Measurements from ENCODE around the gene LRRK1. TPM values are rescaled to one million over a fixed set of nuclear protein-coding genes. Genes with fewer than 3 reads are reported as not detected.

The LRRK1 gene
- total and polyA plus RNA-seq, 2 of the 13 experiments (the other 11 are each of a cell fraction or from before 2014, with no cell fraction given): 0.13 to 1.2 TPM

DNA sequence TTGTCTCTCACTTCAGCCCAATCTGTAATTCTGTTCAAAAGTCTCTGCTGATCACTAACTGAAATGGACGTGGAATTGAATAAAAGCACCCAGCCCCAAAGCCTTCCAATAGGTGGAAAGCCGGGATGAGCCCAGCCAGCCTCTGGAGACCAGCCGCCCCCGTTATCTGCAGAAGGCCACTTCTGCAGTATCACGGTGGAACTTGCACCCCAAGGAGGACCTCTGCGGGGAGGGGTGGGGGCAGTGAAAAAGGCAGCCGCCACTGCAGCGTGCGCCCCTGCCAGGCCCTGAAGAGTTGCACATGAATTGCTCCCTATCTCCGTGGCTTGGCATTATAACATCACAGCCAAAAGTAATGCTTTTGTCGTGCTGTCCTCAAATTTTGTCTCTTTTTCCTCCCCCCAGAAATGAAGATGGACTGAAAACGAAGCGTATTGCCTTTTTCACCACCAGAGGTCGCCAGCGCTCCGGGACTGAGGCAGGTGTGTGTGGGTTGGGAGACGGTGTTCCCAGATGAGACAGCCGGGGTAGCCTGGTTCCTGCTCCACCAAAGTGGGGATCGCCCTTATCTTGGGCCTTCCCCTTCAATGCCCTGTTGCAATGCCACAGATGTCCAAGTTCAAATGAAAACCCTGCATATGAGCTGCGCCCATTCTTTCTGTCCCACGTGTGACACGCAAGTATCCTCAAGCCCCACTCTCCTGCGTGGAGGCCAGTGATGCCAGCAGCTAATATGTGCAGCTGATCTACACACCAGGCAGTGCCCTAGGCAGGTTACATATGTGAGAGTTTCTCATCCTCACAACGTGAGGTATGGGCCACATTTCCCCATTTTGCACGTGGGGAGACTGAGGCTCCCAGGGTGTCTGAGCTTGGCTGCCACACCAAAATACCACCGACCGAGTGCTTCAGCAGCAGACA, 96.0 kb downstream of the LRRK1 start (continued):
- 0 out of 2 replicates have a peak, but pooled peaks have one; percentile 41 for TF ChIP-seq ZNF274 (CRISPR knock-in tag; IDR thresholded peaks at IDR 0.05)
- TF ChIP-seq, protein P1, sequence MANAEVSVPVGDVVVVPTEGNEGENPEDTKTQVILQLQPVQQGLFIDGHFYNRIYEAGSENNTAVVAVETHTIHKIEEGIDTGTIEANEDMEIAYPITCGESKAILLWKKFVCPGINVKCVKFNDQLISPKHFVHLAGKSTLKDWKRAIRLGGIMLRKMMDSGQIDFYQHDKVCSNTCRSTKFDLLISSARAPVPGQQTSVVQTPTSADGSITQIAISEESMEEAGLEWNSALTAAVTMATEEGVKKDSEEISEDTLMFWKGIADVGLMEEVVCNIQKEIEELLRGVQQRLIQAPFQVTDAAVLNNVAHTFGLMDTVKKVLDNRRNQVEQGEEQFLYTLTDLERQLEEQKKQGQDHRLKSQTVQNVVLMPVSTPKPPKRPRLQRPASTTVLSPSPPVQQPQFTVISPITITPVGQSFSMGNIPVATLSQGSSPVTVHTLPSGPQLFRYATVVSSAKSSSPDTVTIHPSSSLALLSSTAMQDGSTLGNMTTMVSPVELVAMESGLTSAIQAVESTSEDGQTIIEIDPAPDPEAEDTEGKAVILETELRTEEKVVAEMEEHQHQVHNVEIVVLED (CRISPR knock-in tag; IDR thresholded peaks at IDR 0.05; ENCODE audit: borderline replicate concordance): 0 out of 2 replicates have a peak, but pooled peaks have one; percentile 25
- no peak for TF ChIP-seq ZKSCAN5 (CRISPR knock-in tag; IDR thresholded peaks at IDR 0.05)
- peak; percentile 39 for TF ChIP-seq XRCC5 (optimal IDR thresholded peaks at IDR 0.05; ENCODE audit: low read length)
- TF ChIP-seq HHEX (CRISPR knock-in tag; IDR thresholded peaks at IDR 0.05): 0 out of 2 replicates have a peak, but pooled peaks have one; percentile 4
- TF ChIP-seq, protein P2, sequence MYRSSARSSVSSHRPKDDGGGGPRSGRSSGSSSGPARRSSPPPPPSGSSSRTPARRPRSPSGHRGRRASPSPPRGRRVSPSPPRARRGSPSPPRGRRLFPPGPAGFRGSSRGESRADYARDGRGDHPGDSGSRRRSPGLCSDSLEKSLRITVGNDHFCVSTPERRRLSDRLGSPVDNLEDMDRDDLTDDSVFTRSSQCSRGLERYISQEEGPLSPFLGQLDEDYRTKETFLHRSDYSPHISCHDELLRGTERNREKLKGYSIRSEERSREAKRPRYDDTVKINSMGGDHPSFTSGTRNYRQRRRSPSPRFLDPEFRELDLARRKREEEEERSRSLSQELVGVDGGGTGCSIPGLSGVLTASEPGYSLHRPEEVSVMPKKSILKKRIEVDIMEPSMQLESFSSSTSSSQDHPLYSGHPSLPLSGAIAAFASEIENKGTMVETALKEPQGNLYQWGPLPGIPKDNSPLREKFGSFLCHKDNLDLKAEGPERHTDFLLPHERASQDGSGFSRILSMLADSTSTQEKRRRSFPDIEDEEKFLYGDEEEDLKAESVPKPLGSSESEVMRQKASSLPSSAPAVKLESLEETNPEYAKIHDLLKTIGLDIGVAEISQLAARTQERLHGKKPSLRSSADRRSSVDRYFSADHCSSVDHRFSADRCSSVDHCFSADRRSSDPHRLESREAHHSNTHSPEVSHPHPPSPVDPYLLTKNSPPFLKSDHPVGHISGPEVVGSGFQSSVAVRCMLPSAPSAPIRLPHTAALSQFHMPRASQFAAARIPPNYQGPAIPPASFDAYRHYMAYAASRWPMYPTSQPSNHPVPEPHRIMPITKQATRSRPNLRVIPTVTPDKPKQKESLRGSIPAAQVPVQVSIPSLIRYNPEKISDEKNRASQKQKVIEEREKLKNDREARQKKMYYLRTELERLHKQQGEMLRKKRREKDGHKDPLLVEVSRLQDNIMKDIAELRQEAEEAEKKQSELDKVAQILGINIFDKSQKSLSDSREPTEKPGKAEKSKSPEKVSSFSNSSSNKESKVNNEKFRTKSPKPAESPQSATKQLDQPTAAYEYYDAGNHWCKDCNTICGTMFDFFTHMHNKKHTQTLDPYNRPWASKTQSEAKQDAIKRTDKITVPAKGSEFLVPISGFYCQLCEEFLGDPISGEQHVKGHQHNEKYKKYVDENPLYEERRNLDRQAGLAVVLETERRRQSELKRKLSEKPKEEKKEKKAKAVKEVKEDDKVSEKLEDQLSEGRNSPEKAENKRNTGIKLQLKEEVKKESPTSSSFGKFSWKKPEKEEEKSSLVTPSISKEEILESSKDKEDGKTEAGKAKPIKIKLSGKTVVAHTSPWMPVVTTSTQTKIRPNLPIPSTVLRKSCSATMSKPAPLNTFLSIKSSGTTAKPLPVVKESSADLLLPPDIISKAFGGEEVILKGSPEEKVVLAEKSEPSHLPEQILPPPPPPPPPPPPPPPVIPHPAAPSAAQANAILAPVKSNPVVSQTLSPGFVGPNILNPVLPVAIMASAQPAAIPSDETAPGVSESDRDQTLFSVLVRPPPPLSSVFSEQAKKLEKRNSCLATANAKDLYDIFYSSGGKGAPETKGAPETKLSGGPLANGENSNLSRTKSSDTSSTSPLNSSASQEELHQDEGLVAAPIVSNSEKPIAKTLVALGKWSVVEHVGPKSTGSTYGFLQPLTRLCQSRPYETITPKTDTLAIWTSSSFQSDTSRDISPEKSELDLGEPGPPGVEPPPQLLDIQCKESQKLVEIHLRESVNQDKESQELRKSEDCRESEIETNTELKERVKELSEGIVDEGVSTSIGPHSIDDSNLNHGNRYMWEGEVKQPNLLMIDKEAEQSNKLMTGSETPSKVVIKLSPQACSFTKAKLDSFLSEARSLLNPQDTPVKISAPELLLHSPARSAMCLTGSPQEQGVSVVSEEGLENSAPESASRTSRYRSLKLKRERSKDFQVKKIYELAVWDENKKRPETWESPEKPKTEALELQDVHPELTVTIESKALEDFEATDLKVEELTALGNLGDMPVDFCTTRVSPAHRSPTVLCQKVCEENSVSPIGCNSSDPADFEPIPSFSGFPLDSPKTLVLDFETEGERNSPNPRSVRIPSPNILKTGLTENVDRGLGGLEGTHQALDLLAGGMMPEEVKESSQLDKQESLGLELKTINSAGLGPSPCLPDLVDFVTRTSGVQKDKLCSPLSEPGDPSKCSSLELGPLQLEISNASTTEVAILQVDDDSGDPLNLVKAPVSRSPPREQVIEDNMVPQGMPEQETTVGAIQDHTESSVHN (CRISPR knock-in tag; IDR thresholded peaks at IDR 0.05): 0 out of 2 replicates have a peak, but pooled peaks have one; percentile 31
- TF ChIP-seq SMC3 (IDR thresholded peaks at IDR 0.05; ENCODE audit: low read length): peak; percentile 91
- TF ChIP-seq, protein P3, sequence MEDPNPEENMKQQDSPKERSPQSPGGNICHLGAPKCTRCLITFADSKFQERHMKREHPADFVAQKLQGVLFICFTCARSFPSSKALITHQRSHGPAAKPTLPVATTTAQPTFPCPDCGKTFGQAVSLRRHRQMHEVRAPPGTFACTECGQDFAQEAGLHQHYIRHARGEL (CRISPR knock-in tag; IDR thresholded peaks at IDR 0.05): 0 out of 2 replicates have a peak, but pooled peaks have one; percentile 51
- TF ChIP-seq DNMT3B (CRISPR knock-in tag; conservative IDR thresholded peaks at IDR 0.05): no peak
- TF ChIP-seq, protein P4, sequence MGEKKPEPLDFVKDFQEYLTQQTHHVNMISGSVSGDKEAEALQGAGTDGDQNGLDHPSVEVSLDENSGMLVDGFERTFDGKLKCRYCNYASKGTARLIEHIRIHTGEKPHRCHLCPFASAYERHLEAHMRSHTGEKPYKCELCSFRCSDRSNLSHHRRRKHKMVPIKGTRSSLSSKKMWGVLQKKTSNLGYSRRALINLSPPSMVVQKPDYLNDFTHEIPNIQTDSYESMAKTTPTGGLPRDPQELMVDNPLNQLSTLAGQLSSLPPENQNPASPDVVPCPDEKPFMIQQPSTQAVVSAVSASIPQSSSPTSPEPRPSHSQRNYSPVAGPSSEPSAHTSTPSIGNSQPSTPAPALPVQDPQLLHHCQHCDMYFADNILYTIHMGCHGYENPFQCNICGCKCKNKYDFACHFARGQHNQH (CRISPR knock-in tag; IDR thresholded peaks at IDR 0.05): peak; percentile 20; the same call in 1 of the 2 replicates
- no peak for TF ChIP-seq U2AF1 (optimal IDR thresholded peaks at IDR 0.05; ENCODE audit: low read depth, low read length)
- peak; percentile 81 for TF ChIP-seq RAD21 (CRISPR knock-in tag; IDR thresholded peaks at IDR 0.05)
- peak; percentile 98 for TF ChIP-seq STAG1 (CRISPR knock-in tag; IDR thresholded peaks at IDR 0.05)
- TF ChIP-seq, protein P5, sequence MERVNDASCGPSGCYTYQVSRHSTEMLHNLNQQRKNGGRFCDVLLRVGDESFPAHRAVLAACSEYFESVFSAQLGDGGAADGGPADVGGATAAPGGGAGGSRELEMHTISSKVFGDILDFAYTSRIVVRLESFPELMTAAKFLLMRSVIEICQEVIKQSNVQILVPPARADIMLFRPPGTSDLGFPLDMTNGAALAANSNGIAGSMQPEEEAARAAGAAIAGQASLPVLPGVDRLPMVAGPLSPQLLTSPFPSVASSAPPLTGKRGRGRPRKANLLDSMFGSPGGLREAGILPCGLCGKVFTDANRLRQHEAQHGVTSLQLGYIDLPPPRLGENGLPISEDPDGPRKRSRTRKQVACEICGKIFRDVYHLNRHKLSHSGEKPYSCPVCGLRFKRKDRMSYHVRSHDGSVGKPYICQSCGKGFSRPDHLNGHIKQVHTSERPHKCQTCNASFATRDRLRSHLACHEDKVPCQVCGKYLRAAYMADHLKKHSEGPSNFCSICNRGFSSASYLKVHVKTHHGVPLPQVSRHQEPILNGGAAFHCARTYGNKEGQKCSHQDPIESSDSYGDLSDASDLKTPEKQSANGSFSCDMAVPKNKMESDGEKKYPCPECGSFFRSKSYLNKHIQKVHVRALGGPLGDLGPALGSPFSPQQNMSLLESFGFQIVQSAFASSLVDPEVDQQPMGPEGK (CRISPR knock-in tag; IDR thresholded peaks at IDR 0.05): peak; percentile 65
